ENCODE data around the gene SMPDL3A. TPM values are rescaled to one million over a fixed set of nuclear protein-coding genes. Genes with fewer than 3 reads are reported as not detected.

The SMPDL3A gene
- total RNA-seq, 1 experiment from 2014 or later: 0.59 TPM

- H3K4me2 ChIP-seq (ENCODE audit: insufficient read depth, insufficient read length, low read length): no peak overlapping the region
- H4K20me1 ChIP-seq (ENCODE audit: control insufficient read depth, insufficient read depth, insufficient read length): no peaks in the 10 kb centered on the region
- no peak for TF ChIP-seq CTCF (conservative IDR thresholded peaks at IDR 0.05)
- no peak overlapping the region for H3T11ph ChIP-seq (ENCODE audit: low read length)
- H4K5ac ChIP-seq (ENCODE audit: insufficient read length, low read depth, low read length): no peak overlapping the region
- H3K27ac ChIP-seq (ENCODE audit: insufficient read length, low read depth, low read length): no peak overlapping the region
- no peak overlapping the region for H4K91ac ChIP-seq (ENCODE audit: insufficient read length, low read depth, low read length)
- H2BK12ac ChIP-seq (ENCODE audit: insufficient read length, low read depth, low read length): no peak overlapping the region
- no peaks in the 10 kb centered on the region for H3K27me3 ChIP-seq (ENCODE audit: insufficient read depth, low read length)
- no peak for DNase-seq
- H3K4ac ChIP-seq (ENCODE audit: low read depth, low read length): no peak overlapping the region
- no peak overlapping the region for H2BK15ac ChIP-seq (ENCODE audit: low read depth, low read length)
- Mint-ChIP-seq H3K27me3 (ENCODE audit: low read depth) (no peaks in the 10 kb centered on the region), H3K4me1 (peaks cover 0 to under 1% of the 10 kb centered on the region in 2 experiments; a peak in 1 of 4 replicates), H3K36me3 (ENCODE audit: insufficient read depth in 1 of 3, low read depth in 3 of 3) (no peaks in the 10 kb centered on the region), H3K4me3 (no peak overlapping the region), H3K9me3 (no peaks in the 10 kb centered on the region), H3K27ac (no peak overlapping the region)
- no peak overlapping the region for H2BK20ac ChIP-seq (ENCODE audit: low read depth, low read length, poor library complexity, severe bottlenecking)
- H2AK5ac ChIP-seq (ENCODE audit: insufficient read length, low read length): no peak overlapping the region
- no peak overlapping the region for H3K23ac ChIP-seq (ENCODE audit: insufficient read length, low read depth, low read length)
- no peak overlapping the region for H4K8ac ChIP-seq (replicated peaks; ENCODE audit: insufficient read length, low read depth, low read length)
- H3K9me3 ChIP-seq (ENCODE audit: control insufficient read depth, low read depth, low read length): no peaks in the 10 kb centered on the region
- no peaks in the 10 kb centered on the region for H3K79me1 ChIP-seq (ENCODE audit: insufficient read depth, low read depth, low read length, poor library complexity, severe bottlenecking)
- H2AFZ ChIP-seq (ENCODE audit: low read length): no peak overlapping the region
- H3K14ac ChIP-seq (ENCODE audit: insufficient read depth, low read length): no peak overlapping the region
- no peak overlapping the region for H2BK5ac ChIP-seq (ENCODE audit: insufficient read length, low read length)
- H3K79me2 ChIP-seq (ENCODE audit: insufficient read depth, low read length): no peaks in the 10 kb centered on the region
- H3K18ac ChIP-seq (ENCODE audit: insufficient read length, low read depth, low read length): no peak overlapping the region
- no peaks in the 10 kb centered on the region for H3K4me1 ChIP-seq (ENCODE audit: insufficient read depth, low read length)
- H3K9ac ChIP-seq (ENCODE audit: extremely low read depth, insufficient read length, low read length): no peak overlapping the region
- no peak overlapping the region for H2BK120ac ChIP-seq (ENCODE audit: low read depth, low read length, poor library complexity, severe bottlenecking)
- no CpG with 5 or more reads among the region's 10 CpGs for WGBS (ENCODE audit: extremely low coverage, insufficient read length, low lambda C conversion rate)
- H3K56ac ChIP-seq (ENCODE audit: insufficient read length, low read depth, low read length): no peak overlapping the region
- H3K23me2 ChIP-seq (ENCODE audit: insufficient read length, low read depth, low read length, poor library complexity, severe bottlenecking): no peaks in the 10 kb centered on the region
These were observed 19.2 kb downstream of the SMPDL3A start for GRCh38 chr6:122808121-122808885.
